ENCODE results near the gene ZNF174.

The ZNF174 gene

GRCh38 chr16:3400779-3401688, at the start of gene ZNF174, which contains the start of gene ZSCAN32:
Gene ZNF174, plus strand, starts transcription at chr16:3401215. Its CDS starts 790 bp downstream, at chr16:3402005.
Gene ZSCAN32, minus strand, starts transcription at chr16:3401004. Its CDS starts 3,447 bp downstream, at chr16:3397557.
- peaks cover 34 to 37% of the 10 kb centered on the region in 2 donors for H3K36me3 ChIP-seq (ENCODE audit: control insufficient read depth in 2 of 2, insufficient read depth in 2 of 2, low read length in 2 of 2)
- H3K9me3 ChIP-seq (ENCODE audit: control insufficient read depth in 2 of 2, low read length in 2 of 2) = peaks cover 6 to 10% of the 10 kb centered on the region in 2 donors
- H3K4me3 ChIP-seq (ENCODE audit: low read length in 2 of 2) = peak within 1 kb of the TSS; percentile 91 to 94

GRCh38 chr16:3355589-3355988, 45.4 kb upstream of the ZNF174 start, which contains the start of gene OR2C1:
Gene OR2C1, plus strand, starts transcription at chr16:3355889. Its CDS starts 52 bp downstream, at chr16:3355941.
- Histone ChIP-seq H3K9ac (ENCODE audit: low read depth in 1 of 2, low read length in 2 of 2) (no peak within 1 kb of the TSS), H3K27ac (ENCODE audit: low read depth in 2 of 2, low read length in 2 of 2) (no peak within 1 kb of the TSS), H3K4me1 (ENCODE audit: control insufficient read depth in 2 of 2, insufficient read depth in 2 of 2, low read length in 2 of 2) (no peaks in the 10 kb centered on the region), H3K27me3 (ENCODE audit: control insufficient read depth in 2 of 2, insufficient read depth in 2 of 2, low read length in 2 of 2) (no peaks in the 10 kb centered on the region), H3K9me3 (ENCODE audit: control insufficient read depth in 2 of 2, low read length in 2 of 2) (peaks cover 4 to 5% of the 10 kb centered on the region in 2 donors), H3K36me3 (ENCODE audit: control insufficient read depth in 2 of 2, insufficient read depth in 2 of 2, low read length in 2 of 2) (no peaks in the 10 kb centered on the region), H3K4me3 (ENCODE audit: low read length in 2 of 2) (no peak within 1 kb of the TSS)

More at GRCh38 chr16:3400779-3401688, at the start of gene ZNF174, which contains the start of gene ZSCAN32:
- Histone ChIP-seq H3K27me3 (ENCODE audit: control insufficient read depth in 2 of 2, insufficient read depth in 2 of 2, low read length in 2 of 2) (no peaks in the 10 kb centered on the region), H3K4me1 (ENCODE audit: control insufficient read depth in 2 of 2, insufficient read depth in 2 of 2, low read length in 2 of 2) (peaks cover 9 to 12% of the 10 kb centered on the region in 2 donors), H3K27ac (ENCODE audit: low read depth in 2 of 2, low read length in 2 of 2) (peak within 1 kb of the TSS; percentile 85 to 87), H3K9ac (ENCODE audit: low read depth in 1 of 2, low read length in 2 of 2) (peak within 1 kb of the TSS; percentile 85 to 93)

GRCh38 chr16:3356118-3356517, 44.9 kb upstream of the ZNF174 start:
- Histone ChIP-seq H3K9ac (ENCODE audit: low read depth in 1 of 2, low read length in 2 of 2) (no peak overlapping the region), H3K4me1 (ENCODE audit: control insufficient read depth in 2 of 2, insufficient read depth in 2 of 2, low read length in 2 of 2) (no peaks in the 10 kb centered on the region), H3K36me3 (ENCODE audit: control insufficient read depth in 2 of 2, insufficient read depth in 2 of 2, low read length in 2 of 2) (no peaks in the 10 kb centered on the region), H3K9me3 (ENCODE audit: control insufficient read depth in 2 of 2, low read length in 2 of 2) (peaks cover 4 to 5% of the 10 kb centered on the region in 2 donors), H3K27me3 (ENCODE audit: control insufficient read depth in 2 of 2, insufficient read depth in 2 of 2, low read length in 2 of 2) (no peaks in the 10 kb centered on the region), H3K4me3 (ENCODE audit: low read length in 2 of 2) (no peak overlapping the region), H3K27ac (ENCODE audit: low read depth in 2 of 2, low read length in 2 of 2) (no peak overlapping the region)

GRCh38 chr16:3358871-3359270, 42.1 kb upstream of the ZNF174 start:
- no peaks in the 10 kb centered on the region for H3K4me1 ChIP-seq (ENCODE audit: control insufficient read depth in 2 of 2, insufficient read depth in 2 of 2, low read length in 2 of 2)
- H3K4me3 ChIP-seq (ENCODE audit: low read length in 2 of 2) = no peak overlapping the region
- H3K36me3 ChIP-seq (ENCODE audit: control insufficient read depth in 2 of 2, insufficient read depth in 2 of 2, low read length in 2 of 2) = no peaks in the 10 kb centered on the region
- no peak overlapping the region for H3K9ac ChIP-seq (ENCODE audit: low read depth in 1 of 2, low read length in 2 of 2)
- H3K27ac ChIP-seq (ENCODE audit: low read depth in 2 of 2, low read length in 2 of 2) = no peak overlapping the region
- peaks cover 4 to 5% of the 10 kb centered on the region in 2 donors for H3K9me3 ChIP-seq (ENCODE audit: control insufficient read depth in 2 of 2, low read length in 2 of 2)
- H3K27me3 ChIP-seq (ENCODE audit: control insufficient read depth in 2 of 2, insufficient read depth in 2 of 2, low read length in 2 of 2) = peaks cover 0 to 2% of the 10 kb centered on the region in 2 donors

GRCh38 chr16:3362931-3363330, 38.1 kb upstream of the ZNF174 start:
- no peak overlapping the region for H3K9ac ChIP-seq (ENCODE audit: low read depth in 1 of 2, low read length in 2 of 2)
- H3K27ac ChIP-seq (ENCODE audit: low read depth in 2 of 2, low read length in 2 of 2) = no peak overlapping the region
- no peaks in the 10 kb centered on the region for H3K36me3 ChIP-seq (ENCODE audit: control insufficient read depth in 2 of 2, insufficient read depth in 2 of 2, low read length in 2 of 2)
- no peak overlapping the region for H3K4me3 ChIP-seq (ENCODE audit: low read length in 2 of 2)
- peaks cover 3 to 8% of the 10 kb centered on the region in 2 donors for H3K9me3 ChIP-seq (ENCODE audit: control insufficient read depth in 2 of 2, low read length in 2 of 2)
- H3K4me1 ChIP-seq (ENCODE audit: control insufficient read depth in 2 of 2, insufficient read depth in 2 of 2, low read length in 2 of 2) = no peaks in the 10 kb centered on the region
- H3K27me3 ChIP-seq (ENCODE audit: control insufficient read depth in 2 of 2, insufficient read depth in 2 of 2, low read length in 2 of 2) = peaks cover 0 to 2% of the 10 kb centered on the region in 2 donors

- H3K27ac ChIP-seq (ENCODE audit: low read depth in 2 of 2, low read length in 2 of 2) = no peak overlapping the region
- H3K36me3 ChIP-seq (ENCODE audit: control insufficient read depth in 2 of 2, insufficient read depth in 2 of 2, low read length in 2 of 2) = no peaks in the 10 kb centered on the region
- peaks cover 3 to 8% of the 10 kb centered on the region in 2 donors for H3K9me3 ChIP-seq (ENCODE audit: control insufficient read depth in 2 of 2, low read length in 2 of 2)
- H3K9ac ChIP-seq (ENCODE audit: low read depth in 1 of 2, low read length in 2 of 2) = no peak overlapping the region
- H3K4me3 ChIP-seq (ENCODE audit: low read length in 2 of 2) = no peak overlapping the region
- no peaks in the 10 kb centered on the region for H3K4me1 ChIP-seq (ENCODE audit: control insufficient read depth in 2 of 2, insufficient read depth in 2 of 2, low read length in 2 of 2)
- peaks cover 0 to 2% of the 10 kb centered on the region in 2 donors for H3K27me3 ChIP-seq (ENCODE audit: control insufficient read depth in 2 of 2, insufficient read depth in 2 of 2, low read length in 2 of 2)
Observed at GRCh38 chr16:3363793-3364192, 37.2 kb upstream of the ZNF174 start.

- Histone ChIP-seq H3K27ac (ENCODE audit: low read depth in 2 of 2, low read length in 2 of 2) (peak overlapping the region; percentile 61 to 67), H3K4me1 (ENCODE audit: control insufficient read depth in 2 of 2, insufficient read depth in 2 of 2, low read length in 2 of 2) (no peaks in the 10 kb centered on the region), H3K4me3 (ENCODE audit: low read length in 2 of 2) (peak overlapping the region; percentile 65 to 77), H3K9me3 (ENCODE audit: control insufficient read depth in 2 of 2, low read length in 2 of 2) (peaks cover 3 to 8% of the 10 kb centered on the region in 2 donors), H3K9ac (ENCODE audit: low read depth in 1 of 2, low read length in 2 of 2) (peak overlapping the region; percentile 20 to 24), H3K36me3 (ENCODE audit: control insufficient read depth in 2 of 2, insufficient read depth in 2 of 2, low read length in 2 of 2) (no peaks in the 10 kb centered on the region), H3K27me3 (ENCODE audit: control insufficient read depth in 2 of 2, insufficient read depth in 2 of 2, low read length in 2 of 2) (peaks cover 0 to 2% of the 10 kb centered on the region in 2 donors)
Observed at GRCh38 chr16:3364774-3365427, 36.1 kb upstream of the ZNF174 start.

GRCh38 chr16:3369073-3369472, 31.9 kb upstream of the ZNF174 start:
- H3K4me1 ChIP-seq (ENCODE audit: control insufficient read depth in 2 of 2, insufficient read depth in 2 of 2, low read length in 2 of 2) = no peaks in the 10 kb centered on the region
- no peak overlapping the region for H3K27ac ChIP-seq (ENCODE audit: low read depth in 2 of 2, low read length in 2 of 2)
- no peak overlapping the region for H3K9ac ChIP-seq (ENCODE audit: low read depth in 1 of 2, low read length in 2 of 2)
- H3K36me3 ChIP-seq (ENCODE audit: control insufficient read depth in 2 of 2, insufficient read depth in 2 of 2, low read length in 2 of 2) = no peaks in the 10 kb centered on the region
- peaks cover 3 to 8% of the 10 kb centered on the region in 2 donors for H3K9me3 ChIP-seq (ENCODE audit: control insufficient read depth in 2 of 2, low read length in 2 of 2)
- H3K27me3 ChIP-seq (ENCODE audit: control insufficient read depth in 2 of 2, insufficient read depth in 2 of 2, low read length in 2 of 2) = no peaks in the 10 kb centered on the region
- no peak overlapping the region for H3K4me3 ChIP-seq (ENCODE audit: low read length in 2 of 2)

- Histone ChIP-seq H3K4me3 (ENCODE audit: low read length in 2 of 2) (no peak overlapping the region), H3K27ac (ENCODE audit: low read depth in 2 of 2, low read length in 2 of 2) (no peak overlapping the region), H3K9ac (ENCODE audit: low read depth in 1 of 2, low read length in 2 of 2) (no peak overlapping the region), H3K4me1 (ENCODE audit: control insufficient read depth in 2 of 2, insufficient read depth in 2 of 2, low read length in 2 of 2) (no peaks in the 10 kb centered on the region), H3K27me3 (ENCODE audit: control insufficient read depth in 2 of 2, insufficient read depth in 2 of 2, low read length in 2 of 2) (no peaks in the 10 kb centered on the region), H3K9me3 (ENCODE audit: control insufficient read depth in 2 of 2, low read length in 2 of 2) (peaks cover 6 to 11% of the 10 kb centered on the region in 2 donors), H3K36me3 (ENCODE audit: control insufficient read depth in 2 of 2, insufficient read depth in 2 of 2, low read length in 2 of 2) (no peaks in the 10 kb centered on the region)
Observed at GRCh38 chr16:3375680-3376079, 25.3 kb upstream of the ZNF174 start.

- H3K9me3 ChIP-seq (ENCODE audit: control insufficient read depth in 2 of 2, low read length in 2 of 2) = peaks cover 22 to 30% of the 10 kb centered on the region in 2 donors
- H3K9ac ChIP-seq (ENCODE audit: low read depth in 1 of 2, low read length in 2 of 2) = no peak overlapping the region
- no peaks in the 10 kb centered on the region for H3K4me1 ChIP-seq (ENCODE audit: control insufficient read depth in 2 of 2, insufficient read depth in 2 of 2, low read length in 2 of 2)
- H3K27me3 ChIP-seq (ENCODE audit: control insufficient read depth in 2 of 2, insufficient read depth in 2 of 2, low read length in 2 of 2) = no peaks in the 10 kb centered on the region
- peaks cover 10 to 12% of the 10 kb centered on the region in 2 donors for H3K36me3 ChIP-seq (ENCODE audit: control insufficient read depth in 2 of 2, insufficient read depth in 2 of 2, low read length in 2 of 2)
- H3K27ac ChIP-seq (ENCODE audit: low read depth in 2 of 2, low read length in 2 of 2) = no peak overlapping the region
- no peak overlapping the region for H3K4me3 ChIP-seq (ENCODE audit: low read length in 2 of 2)
Observed at GRCh38 chr16:3377917-3378316, 23.1 kb upstream of the ZNF174 start.

Data from mucosa of rectum (tissue), 2 donors.